Stimulated activated CD4-positive, alpha-beta T cell treated with anti-CD3 and anti-CD28 coated beads, Interleukin-2, amount 100 ng/mL, for 4 hours (primary cell): ENCODE measurements around the gene HCLS1.
"Not testable (repeated sequence)": the region's sequence is repeated elsewhere in the genome, so short reads cannot be mapped to it uniquely, and the experiment has no call there.

ENCODE experiments used
- DNase-seq: peaks from one replicate; pipeline ENCODE4 v3.0.0-alpha.2; 2020; ENCODE audit warnings: low read depth

HCLS1 gene

GRCh38 chr3:121660356-121661171, at the start of gene HCLS1:
Gene HCLS1 (minus strand): TSS chr3:121660903. CDS start chr3:121658347, 2,556 bp downstream.
- peak; percentile 58 for DNase-seq

DNA sequence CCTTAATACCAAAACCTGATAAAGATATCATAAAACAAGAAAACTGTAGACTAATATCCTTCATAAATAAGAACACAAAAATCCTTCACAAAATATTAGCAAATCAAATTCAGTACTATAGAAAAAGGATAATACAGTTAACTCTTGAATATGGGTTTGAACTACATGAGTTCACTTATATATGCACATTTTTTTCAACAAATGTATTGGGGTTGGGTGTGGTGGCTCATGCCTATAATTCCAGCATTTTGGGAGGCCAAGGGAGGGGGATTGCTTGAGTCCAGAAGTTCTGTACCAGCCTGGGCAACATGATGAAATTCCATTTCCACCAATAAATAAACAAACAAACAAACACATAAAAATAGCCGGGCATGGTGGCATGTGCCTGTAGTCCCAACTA, 49.6 kb upstream of the HCLS1 start:
- DNase-seq: no peak

DNA sequence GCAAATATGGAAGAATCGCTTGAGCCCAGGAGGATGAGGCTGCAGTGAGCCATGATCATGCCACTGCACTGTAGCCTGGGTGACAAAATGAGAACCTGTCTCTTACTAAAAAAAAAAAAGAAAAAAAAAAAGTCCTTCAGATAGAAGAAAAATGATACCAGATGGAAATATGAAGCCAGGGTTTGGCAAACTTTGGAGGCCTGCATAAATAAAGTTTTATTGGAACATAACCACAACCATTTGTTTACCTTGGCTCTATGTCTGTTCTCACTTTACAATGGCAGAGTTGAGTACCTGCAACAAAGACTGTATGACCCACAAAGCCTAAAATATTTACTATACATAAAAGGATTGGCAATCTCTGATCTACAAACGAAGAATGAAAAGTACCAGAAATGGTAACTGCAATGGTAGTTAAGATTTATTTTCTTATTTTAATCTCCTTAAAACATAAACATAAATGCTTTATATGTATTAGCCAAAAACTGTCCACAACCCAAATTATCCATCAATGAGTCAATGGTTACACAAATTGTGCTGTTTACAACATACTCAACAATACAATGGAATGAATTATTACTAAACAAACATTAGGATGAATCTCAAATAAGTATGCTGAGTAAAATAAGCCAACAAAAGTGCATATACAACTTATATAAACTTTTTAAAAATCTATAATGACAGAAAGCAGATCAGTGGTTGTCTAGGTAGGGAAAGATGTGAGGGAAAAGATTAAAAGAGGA, 47.0 kb upstream of the HCLS1 start:
- no peak for DNase-seq

DNA sequence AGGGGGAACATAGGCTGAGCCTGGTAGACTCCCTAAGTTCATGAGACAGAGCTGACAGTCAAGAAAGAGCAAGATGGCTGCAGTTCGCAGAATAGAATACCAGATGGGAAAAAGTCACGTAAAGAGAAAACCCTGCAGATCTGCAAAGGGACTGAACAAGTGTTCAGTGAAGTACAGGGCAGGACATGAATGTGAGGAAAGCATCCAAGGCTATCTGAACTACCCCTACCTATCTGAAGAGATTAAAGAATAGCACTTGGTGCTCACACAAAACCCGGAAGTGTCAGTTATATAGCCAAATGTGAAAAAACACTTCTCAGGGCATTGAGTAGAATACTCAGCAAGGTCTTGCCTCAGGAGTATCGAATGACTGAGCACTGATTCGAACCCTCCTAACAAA, 44.8 kb upstream of the HCLS1 start:
- no peak for DNase-seq

- no peak for DNase-seq
These were observed 43.3 kb upstream of the HCLS1 start for GRCh38 chr3:121703973-121704372.

DNA sequence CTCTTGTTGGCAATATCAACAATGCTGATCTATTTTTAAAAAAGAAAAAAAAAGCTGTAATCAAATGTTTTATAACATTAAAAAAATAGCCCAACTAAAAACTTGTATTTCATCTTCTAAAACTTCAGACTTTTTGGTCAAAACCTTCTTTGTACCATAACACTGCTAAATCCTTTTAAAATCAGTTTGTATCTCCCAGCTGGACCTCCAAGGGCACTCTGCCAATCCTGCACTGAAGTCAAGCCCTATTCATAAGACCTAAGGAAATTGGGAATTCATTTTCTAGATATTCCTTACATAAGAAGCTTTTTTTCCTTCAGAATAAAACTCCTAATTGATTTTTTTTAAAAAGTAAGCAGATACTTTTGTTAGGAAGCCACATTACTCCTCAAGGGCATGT, 38.2 kb upstream of the HCLS1 start:
- DNase-seq: no peak

DNA sequence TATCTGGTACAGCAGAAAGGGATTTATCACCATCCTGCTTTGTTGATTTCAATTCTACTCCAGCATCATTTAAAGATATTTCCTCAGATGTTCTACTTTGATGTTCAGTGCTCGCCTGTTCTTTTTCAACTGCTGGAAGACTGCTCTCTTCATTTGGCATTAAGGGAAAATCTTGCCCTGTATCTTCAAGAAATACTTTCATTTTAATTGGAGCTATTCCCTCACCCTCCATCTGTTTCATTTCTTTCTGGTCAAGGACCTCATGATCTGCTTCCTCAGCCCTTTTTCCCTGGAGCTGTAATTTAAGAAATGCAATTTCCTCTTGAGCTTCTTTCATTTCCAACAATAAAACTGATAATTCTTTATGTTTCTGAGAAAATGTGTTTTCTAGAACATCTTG, 37.8 kb upstream of the HCLS1 start:
- DNase-seq: no peak

DNA sequence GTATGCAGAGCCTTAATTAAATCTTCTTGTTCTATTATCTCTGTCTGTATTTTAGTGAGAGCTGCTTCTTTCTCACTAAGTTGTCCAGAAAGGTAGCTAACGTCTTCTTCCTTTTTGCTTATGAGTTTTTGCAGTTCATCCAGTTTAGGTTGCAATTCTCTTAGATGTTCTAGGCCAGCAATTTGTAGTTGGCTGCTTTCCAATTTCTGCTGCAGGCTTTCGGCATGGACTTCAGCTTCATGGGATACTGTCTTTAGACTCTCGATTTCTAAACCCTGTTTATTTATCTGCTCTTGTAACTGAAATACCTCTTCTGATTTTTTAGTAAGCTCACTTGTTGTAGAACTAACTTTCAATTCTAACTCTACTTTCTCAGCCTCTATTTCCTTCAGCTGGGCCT, 35.5 kb upstream of the HCLS1 start:
- DNase-seq: no peak

- no peak for DNase-seq
These were observed 31.5 kb upstream of the HCLS1 start for GRCh38 chr3:121692010-121692699.

- no peak for DNase-seq
These were observed 30.2 kb upstream of the HCLS1 start for GRCh38 chr3:121690777-121691405.

DNA sequence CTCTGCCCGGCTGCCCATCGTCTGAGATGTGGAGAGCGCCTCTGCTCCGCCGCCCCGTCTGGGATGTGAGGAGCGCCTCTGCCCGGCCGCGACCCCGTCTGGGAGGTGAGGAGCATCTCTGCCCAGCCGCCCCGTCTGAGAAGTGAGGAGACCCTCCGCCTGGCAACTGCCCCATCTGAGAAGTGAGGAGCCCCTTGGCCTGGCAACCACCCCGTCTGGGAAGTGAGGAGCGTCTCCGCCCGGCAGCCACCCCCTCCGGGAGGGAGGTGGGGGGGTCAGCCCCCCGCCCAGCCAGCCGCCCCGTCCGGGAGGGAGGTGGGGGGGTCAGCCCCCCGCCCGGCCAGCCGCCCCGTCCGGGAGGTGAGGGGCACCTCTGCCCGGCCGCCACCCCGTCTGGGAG, 28.0 kb upstream of the HCLS1 start:
- not testable (repeated sequence) for DNase-seq

GRCh38 chr3:121681792-121682191, 21.1 kb upstream of the HCLS1 start:
- no peak for DNase-seq

GRCh38 chr3:121677141-121677540, 16.4 kb upstream of the HCLS1 start:
- no peak for DNase-seq

GRCh38 chr3:121670676-121671075, 10.0 kb upstream of the HCLS1 start:
- DNase-seq: no peak

GRCh38 chr3:121667333-121667732, 6.6 kb upstream of the HCLS1 start:
- no peak for DNase-seq

- DNase-seq: no peak
These were observed 4.8 kb upstream of the HCLS1 start for GRCh38 chr3:121665488-121665887.

DNA sequence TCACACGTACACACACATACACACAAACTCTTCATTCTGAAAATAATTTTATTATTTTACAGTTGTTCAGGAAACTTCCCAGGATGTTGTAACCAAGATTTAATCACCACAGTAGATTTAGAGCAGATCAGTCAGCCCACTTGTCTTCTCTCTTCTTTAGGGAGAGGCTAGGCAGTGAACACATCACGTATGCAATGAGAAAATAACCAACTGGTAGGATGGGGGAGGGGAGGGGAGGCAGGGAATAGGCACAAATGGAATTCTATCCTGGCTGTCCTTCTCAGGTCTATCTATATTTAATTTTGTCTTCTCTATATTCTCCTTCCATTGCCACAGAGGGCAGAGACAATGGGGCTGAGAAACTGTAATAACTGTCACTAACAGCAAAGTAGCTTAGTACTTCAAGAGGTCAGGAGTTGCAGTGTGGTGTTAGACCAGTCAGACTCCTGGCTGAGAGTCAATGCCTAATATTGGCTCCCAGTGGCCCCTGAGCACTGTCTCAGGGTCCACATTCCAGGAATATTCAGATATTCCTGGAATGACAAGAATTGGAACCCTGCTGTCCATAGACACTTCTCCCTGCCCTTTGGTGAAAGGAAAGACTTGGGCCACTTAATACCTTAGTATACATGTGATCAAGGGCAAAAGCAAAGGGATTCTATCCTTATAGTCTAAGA, 2.6 kb upstream of the HCLS1 start:
- no peak for DNase-seq

DNA sequence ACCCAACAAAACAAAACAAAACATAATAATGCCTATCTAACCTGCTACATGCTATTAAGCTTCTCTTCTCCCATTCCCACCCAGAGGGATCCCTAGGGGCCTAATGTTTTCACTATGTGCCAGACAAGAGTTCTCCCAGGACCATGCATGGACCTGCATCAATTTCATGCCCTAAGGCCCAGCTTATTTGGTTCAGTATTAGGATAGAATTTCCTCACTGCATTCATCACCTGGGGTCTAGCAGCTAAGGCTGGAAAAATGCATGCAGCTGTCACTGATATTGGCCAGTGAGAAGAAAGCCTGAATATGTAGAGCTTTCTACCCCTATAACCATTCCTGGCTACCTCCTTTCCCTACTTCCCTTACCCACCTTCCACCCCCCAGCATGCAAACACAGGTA, 2.0 kb upstream of the HCLS1 start:
- DNase-seq: no peak

GRCh38 chr3:121661376-121661775, 673 bp upstream of the HCLS1 start:
- no peak for DNase-seq

DNA sequence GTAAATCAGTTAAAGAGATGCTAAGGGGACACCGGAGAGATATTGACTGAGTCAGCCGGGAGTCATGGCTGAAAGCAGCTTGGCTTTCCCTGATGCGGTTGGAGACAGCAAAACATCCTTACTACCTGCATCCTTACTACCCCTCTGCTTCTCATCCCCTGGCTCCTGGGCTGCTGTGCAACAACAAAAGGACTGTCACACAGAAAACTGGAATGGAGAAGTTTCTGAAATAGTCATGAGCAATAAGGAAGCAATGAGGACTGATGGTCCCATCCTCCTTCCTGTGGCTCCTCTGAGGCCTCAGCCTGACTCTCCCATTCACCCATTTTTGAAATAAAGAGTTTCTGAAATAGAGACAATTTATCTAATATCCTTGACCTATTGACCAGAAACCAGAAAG, 1.1 kb downstream of the HCLS1 start:
- no peak for DNase-seq

DNA sequence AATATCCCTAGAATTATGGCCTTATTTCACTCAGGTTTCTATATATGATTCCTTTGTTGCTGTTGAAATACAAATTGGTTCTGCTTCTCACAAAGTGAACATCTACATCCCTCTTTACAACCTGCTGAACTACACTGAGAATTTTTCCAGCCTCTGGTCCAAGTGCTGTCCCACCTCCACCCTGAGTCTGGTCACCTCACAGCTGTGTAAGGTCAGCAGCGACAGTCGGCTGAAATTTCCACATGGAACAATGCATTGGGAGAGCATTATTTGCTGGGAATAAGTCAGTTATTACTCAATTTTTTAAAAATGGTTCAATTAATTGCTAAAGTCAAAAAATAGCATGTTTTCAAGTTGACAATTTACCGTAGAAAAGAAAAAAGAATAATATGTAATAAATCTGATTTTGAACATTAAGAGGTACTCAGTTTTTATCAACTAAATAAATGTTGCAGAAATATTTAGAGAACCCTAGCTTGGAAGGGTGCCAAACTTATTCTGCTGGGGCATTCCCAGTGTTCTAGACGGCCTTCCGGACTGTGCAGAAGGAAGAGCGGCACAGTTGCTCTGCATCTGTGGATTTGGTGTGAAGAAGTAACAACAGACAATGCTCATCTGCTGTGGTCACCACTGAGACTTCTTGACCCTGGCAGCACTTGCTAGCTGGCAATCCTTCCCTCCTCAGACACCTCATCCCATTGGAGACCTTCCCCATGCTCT, 1.8 kb downstream of the HCLS1 start:
- DNase-seq: no peak
